LNCAP (cell line): Measurements from ENCODE around the gene OTC.
A peak's percentile ranks its signal among the peaks of the same experiment; 100 is the strongest.

ENCODE experiments used
- TF ChIP-seq, protein P1 (sequence below): fragments of 450-650 bp; IDR thresholded peaks from 2 replicates; pipeline ENCODE4 v1.5.1; 2017; ENCODE audit warnings: mild to moderate bottlenecking

Gene OTC

DNA sequence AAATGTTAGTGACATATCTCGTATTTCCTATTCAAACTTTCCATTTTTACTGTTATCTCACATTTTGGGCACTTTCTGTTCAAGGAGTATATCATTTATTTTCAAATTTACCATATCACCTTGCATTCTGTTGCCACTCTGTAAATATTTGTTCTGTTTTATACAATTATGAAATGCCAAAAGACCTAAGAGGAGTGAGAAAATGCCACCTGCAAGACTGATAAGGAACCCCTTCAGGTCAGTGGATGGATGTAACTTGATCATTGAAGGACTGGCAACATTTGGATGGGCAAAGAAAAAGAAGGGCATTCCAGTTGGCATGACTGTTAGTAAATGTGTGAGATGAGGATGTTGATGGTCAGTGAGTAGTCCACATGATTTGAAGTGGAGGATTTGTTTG lies 79.1 kb downstream of the OTC start:
- TF ChIP-seq, protein P1, sequence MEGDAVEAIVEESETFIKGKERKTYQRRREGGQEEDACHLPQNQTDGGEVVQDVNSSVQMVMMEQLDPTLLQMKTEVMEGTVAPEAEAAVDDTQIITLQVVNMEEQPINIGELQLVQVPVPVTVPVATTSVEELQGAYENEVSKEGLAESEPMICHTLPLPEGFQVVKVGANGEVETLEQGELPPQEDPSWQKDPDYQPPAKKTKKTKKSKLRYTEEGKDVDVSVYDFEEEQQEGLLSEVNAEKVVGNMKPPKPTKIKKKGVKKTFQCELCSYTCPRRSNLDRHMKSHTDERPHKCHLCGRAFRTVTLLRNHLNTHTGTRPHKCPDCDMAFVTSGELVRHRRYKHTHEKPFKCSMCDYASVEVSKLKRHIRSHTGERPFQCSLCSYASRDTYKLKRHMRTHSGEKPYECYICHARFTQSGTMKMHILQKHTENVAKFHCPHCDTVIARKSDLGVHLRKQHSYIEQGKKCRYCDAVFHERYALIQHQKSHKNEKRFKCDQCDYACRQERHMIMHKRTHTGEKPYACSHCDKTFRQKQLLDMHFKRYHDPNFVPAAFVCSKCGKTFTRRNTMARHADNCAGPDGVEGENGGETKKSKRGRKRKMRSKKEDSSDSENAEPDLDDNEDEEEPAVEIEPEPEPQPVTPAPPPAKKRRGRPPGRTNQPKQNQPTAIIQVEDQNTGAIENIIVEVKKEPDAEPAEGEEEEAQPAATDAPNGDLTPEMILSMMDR, result no peak

DNA sequence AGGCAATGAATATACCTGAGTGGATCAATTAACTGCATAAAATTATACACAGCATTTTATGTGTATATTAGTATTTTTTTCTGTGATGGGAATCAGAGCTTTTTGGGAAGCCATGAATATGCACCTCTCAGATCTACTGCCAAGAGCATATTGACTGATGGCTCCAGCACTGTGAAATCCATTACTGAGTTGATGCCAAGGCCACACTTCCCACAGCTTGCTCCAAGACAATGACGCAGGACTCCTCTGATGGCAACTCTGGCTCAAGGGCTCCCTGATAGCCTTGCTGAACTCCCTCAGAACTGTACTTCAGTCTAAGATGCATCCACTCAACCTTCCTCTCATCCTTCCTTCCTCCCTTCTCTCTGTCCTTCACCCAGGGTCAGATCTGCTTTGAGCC lies 82.7 kb downstream of the OTC start:
- TF ChIP-seq, protein P1, result no peak

DNA sequence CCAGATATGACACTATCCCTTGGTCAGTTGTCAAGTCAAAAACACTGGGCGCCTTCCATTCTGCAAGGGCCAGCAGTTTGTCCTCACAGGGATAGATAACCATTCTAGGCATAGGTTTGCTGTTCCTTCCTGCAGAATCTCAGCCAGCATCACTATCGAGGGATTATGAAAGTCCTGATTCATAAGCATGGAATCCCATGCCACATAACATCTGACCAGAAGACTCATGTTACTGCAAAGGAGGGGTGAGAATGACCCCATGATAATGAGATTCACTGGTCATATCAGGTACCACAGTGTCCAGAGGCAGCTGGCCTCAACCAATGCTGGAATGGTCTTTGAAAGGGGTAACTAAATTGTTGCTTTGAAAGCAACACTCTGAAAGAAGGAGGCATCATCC lies 84.7 kb downstream of the OTC start:
- TF ChIP-seq, protein P1, result no peak

DNA sequence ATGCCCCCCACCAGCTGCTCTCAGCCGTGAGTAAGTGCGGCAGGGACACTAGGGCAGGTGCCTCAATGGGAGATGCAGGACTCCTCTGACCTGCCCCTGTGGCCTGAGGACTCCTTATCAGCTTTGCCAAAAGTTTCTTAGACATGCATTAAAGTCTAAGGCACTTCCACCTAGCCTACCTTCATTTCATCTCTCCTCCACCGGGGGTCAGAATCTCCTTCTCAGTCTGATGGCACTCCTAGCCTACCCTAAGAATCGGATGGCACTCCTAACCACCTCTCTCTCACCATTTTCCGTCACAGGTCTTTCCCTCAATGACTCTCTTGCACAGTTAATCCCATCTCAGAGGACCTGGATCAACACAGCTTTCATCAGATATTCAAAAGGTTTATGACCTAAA lies 85.9 kb downstream of the OTC start:
- TF ChIP-seq, protein P1, result no peak

DNA sequence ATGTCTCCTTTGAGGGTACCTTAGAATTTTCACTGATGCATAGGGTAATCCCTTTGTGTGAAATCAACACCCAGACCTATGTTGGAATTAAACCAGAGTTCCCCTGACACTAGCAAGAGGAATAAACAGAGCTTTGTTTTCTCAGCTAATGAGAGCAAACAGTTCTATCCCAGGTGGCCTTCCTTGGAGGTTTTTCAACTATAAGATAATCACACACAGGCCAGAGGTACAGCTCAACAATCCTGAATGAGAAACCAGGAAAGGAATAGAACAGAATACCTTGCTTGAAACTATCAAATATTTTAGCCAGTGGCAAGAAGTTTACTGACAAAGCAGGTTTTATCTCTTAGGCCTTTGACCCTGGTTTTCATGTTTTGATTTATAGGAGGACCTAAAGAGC lies 100.2 kb downstream of the OTC start:
- TF ChIP-seq, protein P1, result no peak

DNA sequence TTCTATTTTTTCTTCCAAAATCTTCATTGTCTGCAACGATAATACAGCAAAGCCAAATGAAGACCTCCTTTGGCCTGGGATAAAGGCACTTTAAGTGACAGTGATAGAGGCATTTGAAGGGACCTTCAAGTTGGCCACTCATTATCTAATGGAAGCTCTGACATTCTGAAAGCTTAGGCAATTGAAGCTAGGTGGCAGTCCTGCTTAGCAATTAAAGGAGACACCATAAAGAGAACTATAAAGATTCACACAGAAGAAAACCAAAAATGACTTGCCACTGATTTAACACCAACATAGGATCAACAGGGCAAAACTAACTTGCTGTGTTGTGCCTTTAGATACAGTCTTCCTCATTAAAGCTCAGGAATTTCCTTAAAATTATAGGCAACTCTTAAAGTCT lies 105.7 kb downstream of the OTC start:
- TF ChIP-seq, protein P1, result peak; percentile 32; the same call in 1 of the 2 replicates

DNA sequence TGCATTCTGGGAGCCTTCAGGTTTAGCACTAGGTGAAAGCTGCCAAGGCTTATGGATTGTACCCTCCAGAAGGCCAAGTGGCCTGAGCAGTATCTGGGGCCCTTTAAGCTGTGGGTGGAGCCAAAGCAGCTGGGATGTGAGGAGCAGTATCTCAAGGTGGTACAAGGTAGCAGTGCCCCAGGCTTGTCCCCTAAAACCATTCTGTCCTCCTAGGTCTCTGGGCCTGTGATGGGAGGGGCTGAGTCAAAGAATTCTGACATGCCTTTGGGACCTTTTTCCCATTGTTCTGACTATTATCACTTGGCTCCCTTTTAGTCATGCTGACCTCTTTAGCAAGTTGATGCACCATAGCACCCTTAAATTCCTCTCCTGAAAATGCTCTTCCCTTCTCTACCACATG lies 109.9 kb downstream of the OTC start:
- TF ChIP-seq, protein P1, result no peak

DNA sequence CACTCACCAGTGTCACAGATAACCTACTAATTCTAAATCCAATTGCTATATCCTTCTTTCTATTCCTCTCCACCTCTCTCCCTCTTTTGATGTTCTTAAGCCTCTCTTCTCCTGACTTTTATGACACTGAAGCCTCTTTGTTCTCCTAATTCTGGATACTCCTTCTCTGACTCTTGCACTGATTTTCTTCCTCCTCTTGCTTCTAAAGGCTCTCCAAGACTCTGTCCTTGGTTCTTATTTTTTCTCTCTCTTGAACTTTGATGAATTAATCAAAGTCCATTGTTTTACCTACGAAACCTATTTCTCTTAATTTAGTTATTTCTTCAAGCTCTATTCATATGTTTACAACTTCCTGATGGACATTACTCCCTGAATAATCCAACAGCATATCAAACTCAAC lies 113.3 kb downstream of the OTC start:
- TF ChIP-seq, protein P1, result no peak
